CMK (cell line): ENCODE results near the gene LITAF.

Experiments used
- DNase-seq: peaks from one replicate; pipeline ENCODE4 v3.0.0-alpha.2; 2010; ENCODE audit warnings: low read depth

Gene LITAF

DNA sequence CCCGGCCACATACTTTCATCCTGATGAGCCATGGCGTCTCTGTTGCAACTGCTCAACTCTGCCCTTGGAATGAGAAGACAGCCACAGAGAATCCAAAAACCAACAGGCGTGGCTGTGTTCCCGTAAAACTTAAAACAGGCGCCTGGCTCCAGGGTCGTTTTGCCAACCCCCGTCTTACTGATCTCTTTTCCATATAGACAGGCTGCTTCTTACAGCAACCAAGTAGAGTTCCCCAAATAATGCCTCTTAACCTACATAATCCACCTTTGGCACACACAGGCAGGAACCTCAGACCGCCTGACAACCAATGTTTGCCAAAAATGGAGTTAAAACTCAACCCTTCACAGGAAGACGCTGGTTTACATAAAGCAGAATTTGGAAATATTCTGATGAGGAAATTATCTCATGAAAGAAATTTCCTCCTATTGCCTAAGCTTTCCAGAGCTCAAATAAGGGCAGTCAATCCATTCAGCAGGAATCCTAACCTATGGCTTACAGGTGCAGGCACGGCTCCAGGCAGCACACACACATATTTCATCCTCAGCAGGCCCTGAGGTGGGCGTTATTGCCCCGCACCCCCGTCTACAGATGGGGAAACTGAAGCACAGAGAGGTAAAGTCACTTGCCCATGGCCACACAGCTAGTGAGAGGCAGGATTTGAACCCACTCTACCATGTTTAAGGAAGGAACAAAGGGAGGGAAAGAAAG, 35.8 kb downstream of the LITAF start:
- DNase-seq = no peak

GRCh38 chr16:11547118-11547916, 39.4 kb downstream of the LITAF start:
- DNase-seq = no peak

DNA sequence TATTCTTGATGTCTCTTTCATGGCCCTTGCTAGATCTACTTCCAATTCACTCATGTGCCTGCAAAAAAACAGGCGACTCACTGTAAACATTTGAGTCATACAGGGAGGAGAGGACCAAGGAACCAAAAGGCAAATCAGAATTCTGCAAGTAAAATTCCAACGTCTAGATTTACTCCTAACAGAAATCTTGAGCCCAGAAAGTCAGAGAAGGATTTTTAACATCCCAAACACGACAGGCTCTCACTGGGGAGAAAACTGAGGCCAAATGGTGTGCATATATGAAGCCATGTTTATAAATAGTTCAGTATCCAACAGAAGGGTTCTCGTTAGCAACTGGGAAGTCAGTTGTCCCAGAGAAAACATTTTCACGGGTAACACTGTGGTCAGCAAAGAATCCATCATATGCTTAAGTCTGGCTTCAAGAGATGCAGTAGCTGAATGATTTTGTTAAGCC, 40.1 kb downstream of the LITAF start:
- no peak for DNase-seq

- DNase-seq = no peak
These were observed 42.9 kb downstream of the LITAF start for GRCh38 chr16:11543661-11544393.

DNA sequence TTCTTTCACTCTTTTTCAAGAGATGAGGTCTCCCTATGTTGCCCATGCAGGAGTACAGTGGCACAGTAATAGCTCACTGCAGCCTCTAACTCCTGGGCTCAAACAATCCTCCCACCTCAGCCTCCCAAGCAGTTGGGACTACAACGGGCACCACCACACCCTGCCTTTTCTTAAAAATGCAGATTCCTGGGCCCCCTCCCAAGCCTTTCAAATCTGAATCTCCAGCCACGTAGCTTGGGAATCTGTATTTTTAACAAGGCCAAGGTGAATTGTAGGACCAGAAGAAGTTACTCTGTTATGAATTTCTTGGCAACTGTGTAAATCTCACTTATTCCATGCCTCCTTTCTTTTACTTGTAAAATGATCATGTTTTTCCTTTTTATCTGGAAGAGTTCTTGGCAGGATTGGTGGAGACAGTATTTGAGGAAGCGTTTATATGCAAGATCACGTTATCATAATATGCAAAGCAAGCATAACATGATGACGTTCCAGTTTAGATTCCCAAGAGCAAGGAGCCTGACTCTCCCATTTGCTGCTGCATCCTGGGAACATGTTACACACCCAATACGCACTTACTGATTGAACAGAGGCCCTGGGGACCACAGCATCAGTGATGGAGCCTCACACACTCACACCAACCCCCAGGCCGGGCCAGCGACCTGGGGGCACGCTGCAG, 44.5 kb downstream of the LITAF start:
- DNase-seq = no peak

DNA sequence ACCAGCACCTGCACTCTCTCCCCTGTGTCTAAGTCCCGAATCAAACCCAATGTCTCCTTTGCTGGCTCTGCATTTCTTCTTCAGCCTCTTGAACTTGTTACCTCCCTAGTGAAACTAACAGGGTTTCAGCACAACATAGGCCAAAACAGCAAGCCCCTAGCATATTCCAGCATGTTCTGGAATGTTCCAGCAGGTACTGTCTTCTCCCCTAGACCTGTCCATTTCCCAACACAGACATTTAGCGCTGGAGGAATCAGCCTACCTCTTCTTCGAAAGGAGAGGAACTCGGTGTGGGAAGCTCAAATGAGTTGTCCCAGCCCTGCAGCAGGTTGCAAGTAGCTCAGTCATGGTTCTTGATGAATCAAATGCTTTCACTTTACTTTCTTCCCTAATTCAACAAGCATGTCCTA, 47.1 kb downstream of the LITAF start:
- no peak for DNase-seq

DNA sequence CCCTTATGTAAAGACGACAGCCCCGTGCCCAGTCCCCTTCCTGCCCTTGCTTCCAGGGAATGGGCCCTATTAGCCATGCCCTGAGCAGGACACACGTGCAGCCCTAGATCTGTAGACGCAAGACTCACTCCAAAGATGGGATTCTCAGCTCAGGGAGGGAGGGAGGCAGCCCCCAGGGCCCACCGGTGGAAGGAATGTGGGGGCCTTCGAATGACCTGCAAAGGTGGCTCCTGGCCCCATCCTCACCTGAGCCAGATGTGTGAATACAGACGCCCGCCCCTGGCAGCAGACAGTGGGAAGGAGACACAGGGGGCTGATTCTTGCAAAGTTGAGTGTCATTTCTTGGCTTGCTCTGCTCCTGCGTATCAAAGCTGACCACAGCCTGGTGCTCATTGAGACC, 47.8 kb downstream of the LITAF start:
- DNase-seq = no peak

DNA sequence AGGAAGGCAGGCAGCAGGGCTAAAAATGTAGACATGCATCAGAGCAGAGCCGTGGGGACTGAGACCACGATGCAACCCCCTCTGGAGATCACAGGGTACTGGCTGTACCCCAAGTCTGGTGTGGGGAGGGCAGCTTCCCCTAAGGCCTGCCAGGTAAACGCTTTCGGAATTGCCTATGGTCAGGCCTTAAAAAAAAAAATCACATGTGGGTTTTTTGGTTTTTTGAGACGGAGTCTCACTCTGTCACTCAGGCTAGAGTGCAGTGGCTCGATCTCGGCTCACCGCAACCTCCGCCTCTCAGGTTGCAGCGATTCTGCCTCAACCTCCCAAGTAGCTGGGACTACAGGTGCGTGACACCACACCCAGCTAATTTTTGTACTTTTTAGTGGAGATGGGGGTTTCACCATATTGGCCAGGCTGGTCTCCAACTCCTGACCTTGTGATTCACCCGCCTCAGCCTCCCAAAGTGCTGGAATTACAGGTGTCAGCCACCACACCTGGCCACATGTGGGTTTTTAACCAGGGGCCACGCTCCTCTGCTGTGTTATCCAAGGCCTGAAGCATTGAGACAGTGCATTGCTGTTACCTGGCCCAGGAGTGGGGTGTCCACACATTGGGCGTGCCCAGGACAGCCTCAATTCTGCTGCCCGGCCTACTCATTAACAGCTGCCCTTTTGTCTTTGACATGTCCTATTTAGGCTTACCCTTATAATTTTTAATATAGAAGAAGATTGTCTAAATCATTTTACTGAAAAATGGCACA, 50.4 kb downstream of the LITAF start:
- DNase-seq = no peak

DNA sequence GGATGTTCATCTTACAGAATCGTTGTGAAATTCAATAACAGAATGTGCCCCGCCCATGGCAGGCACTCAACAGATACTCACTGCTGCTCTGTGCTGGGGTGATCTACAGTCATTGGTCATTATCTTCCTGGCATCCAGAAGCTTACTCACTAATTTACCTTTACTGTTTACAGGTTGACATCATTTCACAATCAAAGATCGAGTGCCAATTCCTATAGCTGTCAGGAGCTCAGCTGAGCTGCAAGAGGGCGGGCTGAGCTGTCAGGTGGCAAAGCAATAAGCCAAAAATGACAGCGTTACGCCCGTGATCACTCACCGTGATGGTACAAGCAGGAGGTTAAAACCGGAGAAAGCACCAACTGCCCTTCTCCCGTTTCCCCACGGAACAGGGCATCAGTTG, 51.2 kb downstream of the LITAF start:
- DNase-seq = no peak

GRCh38 chr16:11534262-11534661, 52.5 kb downstream of the LITAF start:
- DNase-seq = no peak

DNA sequence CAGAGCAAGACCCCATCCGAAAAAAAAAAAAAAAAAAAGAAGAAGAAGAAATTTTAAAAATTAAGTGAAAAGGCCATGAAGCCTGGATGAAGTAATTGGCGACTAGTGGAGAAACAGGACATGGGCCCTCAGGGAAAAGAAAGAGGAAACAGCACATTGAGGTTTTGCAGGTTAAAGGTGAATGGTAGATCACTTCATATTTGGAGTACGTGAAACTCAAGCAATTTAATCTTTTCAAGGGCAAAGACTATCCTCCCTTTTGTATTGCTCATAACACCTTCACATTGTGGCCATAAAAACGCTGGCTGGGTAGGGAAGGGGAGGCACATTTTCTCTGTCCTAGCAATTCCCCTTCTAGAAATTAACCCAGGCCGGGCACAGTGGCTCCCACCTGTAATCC, 53.1 kb downstream of the LITAF start:
- no peak for DNase-seq

DNA sequence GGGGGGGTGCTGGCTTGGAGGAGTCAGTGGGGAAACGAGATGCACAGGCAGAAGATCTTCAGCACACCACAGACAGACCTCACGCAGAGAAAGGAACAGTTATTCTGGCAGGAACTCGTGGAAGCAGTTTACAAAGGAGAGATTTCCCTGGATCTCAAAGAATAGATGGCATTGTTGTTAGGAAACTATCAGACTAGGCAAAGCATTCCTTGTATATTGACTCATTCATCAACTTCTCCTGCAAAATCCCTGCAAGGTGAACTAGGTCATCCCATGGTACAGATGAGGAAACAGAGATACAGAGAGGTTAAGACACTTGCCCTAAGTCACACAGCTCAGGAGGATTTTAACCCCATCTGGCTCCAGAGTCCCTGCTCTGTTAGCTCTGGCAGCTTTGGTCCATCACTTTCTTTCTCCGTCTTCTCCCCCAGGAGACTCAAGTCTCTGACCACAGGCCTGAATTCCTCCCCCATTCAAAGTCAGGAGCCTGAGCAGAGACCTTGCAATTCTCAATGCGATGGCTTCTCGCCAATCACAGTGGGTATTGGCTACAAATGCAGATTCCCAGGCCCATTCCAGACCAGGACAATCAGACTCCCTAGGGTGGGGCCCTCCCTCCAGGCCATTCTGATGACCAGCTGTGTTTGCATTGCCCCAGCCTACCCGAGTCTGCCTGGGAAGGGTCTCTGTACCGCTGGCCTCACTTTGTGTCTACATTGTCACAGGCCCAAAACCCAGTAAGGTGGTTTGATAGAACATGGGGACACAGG, 56.4 kb downstream of the LITAF start:
- DNase-seq = no peak

DNA sequence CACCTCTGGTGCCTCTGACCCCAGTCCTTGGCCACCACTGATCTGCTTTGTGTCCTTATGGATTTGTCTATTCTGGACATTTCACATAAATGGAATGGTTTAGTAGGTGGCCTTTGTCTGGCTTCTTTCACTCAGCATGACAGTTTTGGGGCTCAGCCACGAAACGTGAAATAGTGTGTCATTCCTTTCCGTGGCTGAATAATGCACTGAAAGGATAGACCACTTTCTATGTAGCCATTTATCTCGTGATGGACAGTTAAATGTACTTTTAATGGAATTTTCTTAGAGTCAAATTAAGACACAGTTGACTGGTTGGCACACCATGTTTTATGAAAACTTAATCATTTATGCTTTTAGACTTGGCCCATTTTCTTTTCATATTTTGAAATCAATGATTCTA, 57.4 kb downstream of the LITAF start:
- DNase-seq = no peak

DNA sequence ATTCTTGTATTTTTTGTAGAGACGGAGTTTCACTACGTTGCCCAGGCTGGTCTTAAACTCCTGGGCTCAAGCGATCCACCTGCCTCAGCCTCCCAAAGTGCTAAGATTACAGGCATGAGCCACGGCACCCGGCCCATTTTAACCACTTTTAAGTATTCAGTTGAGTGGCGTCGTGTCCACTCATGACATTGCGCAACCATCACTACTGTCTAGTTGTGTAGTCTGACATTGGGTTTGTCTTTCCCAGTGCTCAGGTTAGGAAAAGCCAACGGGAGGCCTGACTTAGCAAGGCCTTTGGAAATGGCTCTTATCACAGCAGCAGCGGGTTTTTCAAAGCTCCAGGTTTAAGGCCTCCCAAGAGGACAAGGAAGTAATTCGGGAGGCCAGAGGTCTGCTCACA, 58.7 kb downstream of the LITAF start:
- DNase-seq = no peak

DNA sequence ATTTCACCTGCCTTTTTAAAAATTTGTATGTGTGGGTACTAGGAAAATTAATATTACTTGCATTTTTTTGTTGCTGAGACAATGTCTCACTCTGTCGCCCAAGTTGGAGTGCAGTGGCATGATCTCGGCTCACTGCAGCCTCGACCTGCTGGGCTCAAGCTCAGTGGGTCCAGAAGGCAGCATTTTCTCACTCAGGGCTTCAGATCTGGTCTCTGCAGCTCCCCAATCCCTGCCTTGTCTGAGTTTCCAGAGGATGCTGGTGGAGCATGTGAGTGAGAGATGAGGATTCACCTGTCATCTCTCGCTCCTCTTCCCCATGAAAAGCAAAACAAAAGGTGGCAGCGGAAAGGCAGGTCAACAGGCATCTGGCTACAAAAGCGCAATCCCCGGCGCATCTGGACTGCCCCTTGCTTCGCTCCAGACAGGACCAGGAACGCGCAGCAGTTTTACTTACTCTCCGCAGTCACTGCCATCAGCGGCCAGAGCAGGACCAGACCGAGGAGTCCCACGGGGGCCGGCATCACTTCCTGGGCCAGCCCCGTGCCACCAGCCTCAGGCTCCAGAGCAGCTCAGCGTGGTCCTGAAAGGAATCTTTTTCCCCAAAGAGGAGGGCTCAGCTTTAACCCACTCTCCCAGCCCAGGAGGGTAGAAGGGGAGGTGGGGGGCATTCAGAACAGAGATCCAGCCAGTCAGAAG, 59.9 kb downstream of the LITAF start:
- no peak for DNase-seq

DNA sequence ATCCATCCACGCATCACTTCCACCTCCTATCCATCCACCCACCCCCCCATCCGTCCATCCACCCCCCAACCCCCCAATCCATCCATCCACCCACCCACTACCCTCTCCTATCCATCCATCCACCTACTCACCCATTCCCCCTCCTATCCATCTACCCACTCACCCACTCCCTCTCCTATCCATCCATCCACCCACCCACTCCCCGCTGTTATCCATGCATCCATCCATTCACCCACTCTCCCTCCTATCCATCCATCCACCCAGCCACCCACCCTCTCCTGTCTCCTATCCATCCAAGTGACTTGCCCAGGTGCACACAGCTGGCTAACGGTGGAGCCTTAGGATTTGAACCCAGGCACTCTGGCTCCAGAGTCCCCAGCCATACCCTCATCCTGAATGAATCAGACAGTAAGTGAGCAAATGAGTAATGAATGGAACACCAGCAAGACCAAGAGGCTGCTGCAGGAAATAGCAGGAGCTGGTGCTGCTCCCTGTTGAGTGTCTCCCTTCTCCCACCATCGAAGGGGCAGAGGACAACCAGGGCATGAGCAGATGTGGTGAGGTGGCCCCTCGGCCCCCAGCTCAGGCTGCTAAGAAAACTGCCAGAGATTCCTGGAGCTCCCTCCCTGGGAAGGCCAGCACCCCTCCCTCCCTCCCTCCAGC, 62.5 kb downstream of the LITAF start:
- DNase-seq = no peak

GRCh38 chr16:11521055-11521454, 65.7 kb downstream of the LITAF start:
- DNase-seq = no peak

GRCh38 chr16:11520442-11520841, 66.3 kb downstream of the LITAF start:
- DNase-seq = no peak

DNA sequence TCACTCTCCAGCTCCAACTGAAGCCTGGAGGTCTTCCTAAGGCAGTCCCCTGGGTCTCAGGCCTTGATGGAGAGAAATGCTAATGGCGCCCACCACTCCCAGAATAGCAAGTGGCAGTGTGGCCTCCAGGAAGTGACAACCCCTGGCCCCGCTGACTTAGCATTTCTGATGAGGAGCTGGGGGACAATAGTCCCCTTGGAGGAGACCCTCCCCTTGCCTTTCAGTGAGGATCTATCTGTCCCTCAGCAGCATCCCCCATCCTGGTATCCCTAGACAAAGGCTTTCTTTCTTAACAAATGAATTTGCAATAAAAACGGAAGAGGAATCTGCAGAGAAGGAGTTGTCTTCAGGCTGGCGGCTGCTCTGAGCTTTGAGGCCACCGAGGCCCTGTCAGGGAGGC, 68.8 kb downstream of the LITAF start:
- no peak for DNase-seq
